Omental fat pad (tissue), 4 donors: ENCODE measurements around the gene BCAP31. TPM values are rescaled to one million over a fixed set of nuclear protein-coding genes. Genes with fewer than 3 reads are reported as not detected.

Experiments used
- ATAC-seq: fragments of 150-250 bp; one replicate; pipeline ENCODE4 v1.9.1; 2016; ENCODE audit warnings: mild to moderate bottlenecking, moderate library complexity; ENCODE audit not compliant: low FRiP score
- DNase-seq: peaks from one replicate; pipeline ENCODE4 v3.0.0-alpha.2; 2019; ENCODE audit warnings: low spot score
- total RNA-seq, 4 donors: library from RNA; depleted of rRNA; stranded (reverse); fragments of >200 nt; gene quantifications; one replicate each; pipeline ENCODE4 v1.1.0, GENCODE V29; 2016
- TF ChIP-seq, protein P1 (sequence below), 3 donors: fragments of 450-650 bp; IDR thresholded peaks; one replicate each; pipeline ENCODE4 v1.5.1; 2016 to 2017; ENCODE audit warnings: antibody characterized with exemption in 3 of 3, mild to moderate bottlenecking in 3 of 3, moderate library complexity in 2 of 3

Gene BCAP31
- total RNA-seq, 4 donors from 2014 or later = 119 to 421 (median 240) TPM

DNA sequence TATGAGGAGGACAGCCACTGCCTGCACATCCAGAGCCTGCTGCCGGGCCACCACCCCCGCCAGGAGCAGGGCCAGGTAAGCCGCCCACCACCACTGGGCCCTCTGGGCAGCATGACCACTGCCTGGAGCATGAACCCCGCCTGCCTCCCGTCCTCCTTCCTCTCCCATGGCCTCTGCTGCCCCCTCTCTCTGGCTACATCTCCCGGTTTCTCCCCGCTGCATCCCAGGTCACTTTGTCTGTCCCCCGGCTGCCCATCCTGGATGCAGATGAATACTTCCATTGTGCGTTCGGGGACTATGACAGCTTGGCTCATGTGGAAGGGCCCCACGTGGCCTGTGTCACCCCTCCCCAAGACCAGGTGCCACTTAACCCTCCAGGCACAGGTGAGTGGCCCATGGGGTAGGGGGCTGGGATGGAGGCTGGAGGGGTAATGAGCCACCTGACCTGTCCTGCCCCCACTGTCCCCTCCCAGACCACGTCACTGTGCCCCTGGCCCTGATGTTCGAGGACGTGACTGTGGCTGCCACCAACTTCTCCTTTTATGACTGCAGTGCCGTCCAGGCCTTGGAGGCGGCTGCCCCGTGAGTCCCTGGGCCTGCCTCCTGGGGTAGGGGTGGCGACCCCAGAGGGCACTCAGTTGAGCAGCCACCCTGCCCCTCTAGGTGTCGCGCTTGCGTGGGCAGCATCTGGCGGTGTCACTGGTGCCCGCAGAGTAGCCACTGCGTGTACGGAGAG, 45.8 kb upstream of the BCAP31 start:
- TF ChIP-seq, protein P1, sequence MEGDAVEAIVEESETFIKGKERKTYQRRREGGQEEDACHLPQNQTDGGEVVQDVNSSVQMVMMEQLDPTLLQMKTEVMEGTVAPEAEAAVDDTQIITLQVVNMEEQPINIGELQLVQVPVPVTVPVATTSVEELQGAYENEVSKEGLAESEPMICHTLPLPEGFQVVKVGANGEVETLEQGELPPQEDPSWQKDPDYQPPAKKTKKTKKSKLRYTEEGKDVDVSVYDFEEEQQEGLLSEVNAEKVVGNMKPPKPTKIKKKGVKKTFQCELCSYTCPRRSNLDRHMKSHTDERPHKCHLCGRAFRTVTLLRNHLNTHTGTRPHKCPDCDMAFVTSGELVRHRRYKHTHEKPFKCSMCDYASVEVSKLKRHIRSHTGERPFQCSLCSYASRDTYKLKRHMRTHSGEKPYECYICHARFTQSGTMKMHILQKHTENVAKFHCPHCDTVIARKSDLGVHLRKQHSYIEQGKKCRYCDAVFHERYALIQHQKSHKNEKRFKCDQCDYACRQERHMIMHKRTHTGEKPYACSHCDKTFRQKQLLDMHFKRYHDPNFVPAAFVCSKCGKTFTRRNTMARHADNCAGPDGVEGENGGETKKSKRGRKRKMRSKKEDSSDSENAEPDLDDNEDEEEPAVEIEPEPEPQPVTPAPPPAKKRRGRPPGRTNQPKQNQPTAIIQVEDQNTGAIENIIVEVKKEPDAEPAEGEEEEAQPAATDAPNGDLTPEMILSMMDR (IDR thresholded peaks at IDR 0.05) = no peak
- ATAC-seq (no peak), DNase-seq (no peak)

DNA sequence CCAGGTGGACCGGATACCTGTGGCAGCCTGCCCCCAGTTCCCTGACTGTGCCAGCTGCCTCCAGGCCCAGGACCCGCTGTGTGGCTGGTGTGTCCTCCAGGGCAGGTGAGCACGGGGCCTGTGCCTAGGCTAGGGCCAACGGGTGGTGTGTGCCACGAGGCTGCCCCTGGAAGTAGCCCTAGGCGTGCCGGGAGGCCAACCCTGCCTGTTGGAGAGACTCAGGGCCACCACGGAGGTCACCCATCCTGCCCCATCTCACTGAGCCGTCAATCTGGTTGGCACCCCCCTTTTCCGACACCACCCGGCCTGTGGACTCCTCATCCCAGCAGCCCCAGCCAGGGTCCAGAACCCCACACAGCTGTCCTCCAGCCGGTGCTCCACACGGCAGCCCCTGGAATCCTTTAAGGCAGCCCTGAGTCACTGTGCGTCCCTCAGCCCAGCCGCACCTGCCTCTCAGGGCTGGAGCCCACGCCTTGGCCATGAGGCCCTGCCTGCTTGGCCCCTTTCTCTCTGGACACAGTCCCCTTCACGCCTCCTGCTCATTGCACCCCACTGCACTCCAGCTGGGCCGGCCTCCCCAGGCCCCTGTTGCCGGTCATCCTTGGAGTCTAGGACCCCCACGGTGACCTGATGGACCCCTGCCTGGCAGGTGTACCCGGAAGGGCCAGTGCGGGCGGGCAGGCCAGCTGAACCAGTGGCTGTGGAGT, 45.1 kb upstream of the BCAP31 start:
- no peak for ATAC-seq
- TF ChIP-seq, protein P1 (IDR thresholded peaks at IDR 0.05) = no peak
- no peak for DNase-seq

DNA sequence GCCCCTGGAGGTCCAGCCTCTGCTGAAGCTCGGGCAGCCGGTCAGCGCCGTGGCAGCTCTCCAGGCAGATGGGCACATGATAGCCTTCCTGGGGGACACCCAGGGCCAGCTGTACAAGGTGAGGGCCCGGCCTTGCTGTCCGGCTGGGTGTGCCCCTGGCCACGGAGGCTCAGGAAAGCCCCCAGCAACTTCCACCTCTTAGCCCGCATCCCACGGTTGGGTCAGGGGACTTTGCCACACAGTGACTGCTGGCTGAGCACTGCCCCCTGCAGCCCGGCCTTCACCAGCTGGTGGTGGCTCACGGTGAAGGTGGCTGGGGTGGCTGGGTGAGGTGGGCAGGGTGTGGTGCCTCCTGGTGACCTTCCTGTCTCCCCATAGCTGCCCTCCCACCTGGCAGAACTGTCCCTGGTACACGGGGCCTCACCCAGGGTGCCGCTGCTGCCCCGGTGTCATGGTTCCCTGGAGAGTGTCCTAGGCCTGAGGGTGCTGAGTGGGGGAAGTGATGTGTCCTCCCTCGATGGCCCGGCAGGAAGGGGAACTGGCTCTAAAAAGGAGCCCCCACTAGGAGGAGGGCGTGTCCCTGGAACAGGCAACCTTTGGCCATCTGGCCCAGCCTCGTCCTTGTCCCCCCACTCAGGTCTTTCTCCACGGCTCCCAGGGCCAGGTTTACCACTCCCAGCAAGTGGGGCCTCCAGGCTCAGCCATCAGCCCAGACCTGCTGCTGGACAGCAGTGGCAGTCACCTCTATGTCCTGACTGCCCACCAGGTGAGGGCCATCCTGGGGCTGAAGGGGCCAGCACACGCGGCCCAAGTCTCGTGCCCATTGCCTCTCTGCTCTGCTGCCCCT, 44.3 kb upstream of the BCAP31 start:
- no peak for DNase-seq
- ATAC-seq = no peak
- TF ChIP-seq, protein P1 (IDR thresholded peaks at IDR 0.05) = no peak

DNA sequence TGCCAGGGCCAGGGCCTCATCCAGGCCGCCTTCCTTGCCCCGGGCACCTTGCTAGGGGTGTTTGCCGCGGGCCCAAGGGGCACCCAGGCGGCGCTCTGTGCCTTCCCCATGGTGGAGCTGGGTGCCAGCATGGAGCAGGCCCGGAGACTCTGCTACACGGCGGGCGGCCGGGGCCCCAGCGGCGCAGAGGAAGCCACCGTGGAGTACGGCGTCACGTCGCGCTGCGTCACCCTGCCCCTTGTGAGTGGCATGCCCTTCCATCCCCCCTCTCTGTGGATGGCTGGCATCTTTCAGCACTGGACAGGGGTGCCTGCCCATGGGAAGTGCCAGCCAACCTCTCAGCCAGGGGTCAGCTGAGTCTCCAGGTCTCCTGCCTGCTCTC, 43.5 kb upstream of the BCAP31 start:
- no peak for ATAC-seq
- DNase-seq = no peak
- TF ChIP-seq, protein P1 (IDR thresholded peaks at IDR 0.05) = no peak

DNA sequence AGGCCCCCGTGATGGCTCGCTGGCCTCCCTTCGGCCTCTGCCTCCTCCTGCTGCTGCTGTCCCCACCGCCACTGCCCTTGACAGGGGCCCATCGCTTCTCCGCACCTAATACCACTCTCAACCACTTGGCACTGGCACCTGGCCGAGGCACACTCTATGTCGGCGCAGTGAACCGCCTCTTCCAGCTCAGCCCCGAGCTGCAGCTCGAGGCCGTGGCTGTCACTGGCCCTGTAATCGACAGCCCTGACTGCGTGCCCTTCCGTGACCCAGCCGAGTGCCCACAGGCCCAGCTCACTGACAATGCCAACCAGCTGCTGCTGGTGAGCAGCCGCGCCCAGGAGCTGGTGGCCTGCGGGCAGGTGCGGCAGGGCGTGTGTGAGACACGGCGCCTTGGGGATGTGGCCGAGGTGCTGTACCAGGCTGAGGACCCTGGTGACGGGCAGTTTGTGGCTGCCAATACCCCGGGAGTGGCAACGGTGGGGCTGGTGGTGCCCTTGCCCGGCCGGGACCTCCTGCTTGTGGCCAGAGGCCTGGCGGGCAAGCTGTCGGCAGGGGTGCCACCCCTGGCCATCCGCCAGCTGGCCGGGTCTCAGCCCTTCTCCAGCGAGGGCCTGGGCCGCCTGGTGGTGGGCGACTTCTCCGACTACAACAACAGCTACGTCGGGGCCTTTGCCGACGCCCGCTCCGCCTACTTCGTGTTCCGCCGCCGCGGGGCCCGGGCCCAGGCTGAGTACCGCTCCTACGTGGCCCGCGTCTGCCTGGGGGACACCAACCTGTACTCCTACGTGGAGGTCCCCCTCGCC, 42.9 kb upstream of the BCAP31 start:
- DNase-seq (no peak), ATAC-seq (no peak)
- TF ChIP-seq, protein P1 (IDR thresholded peaks at IDR 0.05) = no peak

DNA sequence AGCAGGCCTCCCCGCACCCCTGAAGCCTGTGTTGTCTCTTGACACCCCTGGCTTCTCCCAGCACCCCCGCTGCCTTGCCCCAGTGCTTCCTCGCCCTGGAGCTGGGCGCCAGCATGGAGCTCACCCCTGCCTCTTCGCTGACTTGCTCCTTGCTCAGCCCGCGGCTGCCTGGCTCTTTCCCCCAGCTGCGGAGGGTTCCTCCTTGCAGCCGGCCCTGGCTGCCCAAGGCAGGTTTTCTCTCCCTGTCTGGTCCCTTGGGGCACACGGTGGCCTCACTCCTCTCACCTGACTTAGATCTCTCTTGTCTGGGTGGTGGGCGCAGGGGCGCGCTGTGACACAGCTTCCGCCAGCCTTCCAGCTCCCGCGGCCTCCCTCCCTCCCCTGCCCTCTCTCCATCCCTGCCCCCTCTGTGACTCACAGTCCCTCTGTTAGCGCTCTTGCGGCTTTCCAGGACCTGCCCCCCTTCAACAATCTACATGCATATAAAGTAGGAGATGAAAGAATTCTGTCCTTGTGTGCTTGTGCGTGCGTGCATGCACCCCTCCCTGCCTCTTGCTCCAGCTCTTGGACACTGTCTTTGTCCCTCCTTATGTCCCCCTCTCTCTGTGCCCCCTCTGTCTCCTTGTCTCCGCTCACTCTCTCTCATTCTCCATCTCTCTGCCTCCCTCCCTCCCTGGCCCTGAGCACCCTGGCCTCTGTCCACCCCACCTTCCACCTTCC, 42.1 kb upstream of the BCAP31 start:
- no peak for DNase-seq
- TF ChIP-seq, protein P1 (IDR thresholded peaks at IDR 0.05) = no peak
- no peak for ATAC-seq
